GM18870 (cell line): ENCODE measurements around the gene PRSS21.

Experiments
- ATAC-seq: cut with Tn5 transposase; IDR thresholded peaks from one replicate; pipeline ENCODE4 v1.9.1; 2021; ENCODE audit warnings: moderate library complexity; ENCODE audit not compliant: unreplicated experiment

PRSS21 gene

DNA sequence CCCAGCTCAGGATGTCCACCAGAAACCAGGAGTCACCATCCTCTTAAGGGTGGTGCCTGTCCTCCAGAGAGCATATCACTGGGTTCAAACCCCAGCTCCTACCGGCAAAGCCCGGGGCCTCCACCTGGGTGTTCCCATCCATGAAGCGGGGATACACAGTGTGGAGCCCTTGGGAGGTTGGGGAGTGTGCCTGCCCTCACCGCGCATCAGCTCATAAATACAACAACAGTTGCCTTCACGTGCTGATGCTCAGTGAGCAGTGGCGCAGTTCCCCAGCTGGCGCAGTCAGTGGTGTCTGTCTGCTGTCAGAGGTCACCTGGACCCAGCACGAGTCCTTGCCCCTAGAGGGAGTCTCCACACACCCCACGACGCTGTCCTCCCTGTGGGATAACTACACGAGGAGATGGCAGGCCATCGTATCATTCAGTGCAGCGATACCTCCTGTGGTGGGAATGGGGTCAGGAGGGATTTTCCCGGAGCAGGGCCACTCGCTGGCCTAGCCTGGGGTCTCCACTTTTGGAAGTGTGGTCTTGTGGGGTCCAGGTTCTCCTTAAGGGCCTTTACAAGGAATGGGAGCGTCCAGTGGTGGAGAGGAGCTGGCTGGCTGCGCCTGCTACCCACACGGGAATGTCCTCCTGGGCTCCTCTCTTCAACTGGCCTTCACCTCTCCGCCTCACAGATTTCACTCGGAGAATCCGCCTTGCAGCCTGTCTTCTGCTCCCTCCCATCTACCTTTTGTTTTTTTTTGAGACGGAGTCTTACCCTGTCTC is 37.7 kb upstream of the PRSS21 start:
- no peak for ATAC-seq

DNA sequence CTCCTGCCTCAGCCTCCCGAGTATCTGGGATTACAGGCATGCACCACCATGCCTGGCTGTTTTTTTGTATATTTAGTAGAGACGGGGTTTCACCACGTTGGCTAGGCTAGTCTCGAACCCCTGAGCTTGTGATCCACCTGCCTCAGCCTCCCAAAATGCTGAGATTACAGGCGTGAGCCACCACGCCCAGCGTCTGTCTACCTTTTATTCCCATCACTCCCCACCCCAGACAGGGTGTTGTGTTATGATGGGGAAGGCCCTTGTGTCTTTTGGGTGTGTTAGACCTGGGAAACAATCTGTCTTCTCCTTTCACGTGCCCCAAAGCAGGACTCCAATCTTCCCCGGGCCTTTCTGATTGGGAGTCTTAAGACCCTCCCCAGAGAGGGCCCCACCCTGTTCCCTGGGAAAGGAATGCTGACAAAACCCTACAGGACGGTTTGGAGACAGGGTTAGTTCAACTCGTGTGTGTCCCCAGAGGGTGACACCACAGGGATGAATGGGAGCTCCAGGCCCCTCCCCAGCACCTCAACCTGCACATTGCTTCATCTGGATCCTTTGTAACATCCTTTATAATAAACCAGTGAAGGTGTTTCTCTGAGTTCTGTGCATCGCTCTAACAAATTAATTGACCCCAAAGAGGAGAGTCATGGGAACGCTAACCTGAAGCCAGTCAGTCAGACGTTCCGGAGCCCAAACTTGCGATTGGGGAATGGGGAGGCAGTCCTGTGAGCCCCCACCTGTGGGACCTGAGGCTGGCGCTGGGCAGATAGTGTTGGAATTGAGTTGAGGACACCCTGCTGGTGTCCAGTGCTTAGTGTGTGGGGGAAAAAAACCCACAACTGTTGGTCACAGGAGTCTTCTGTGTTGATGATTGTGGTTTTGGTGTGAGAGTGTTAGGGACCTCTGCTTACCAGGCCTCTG is 36.8 kb upstream of the PRSS21 start:
- ATAC-seq: no peak

DNA sequence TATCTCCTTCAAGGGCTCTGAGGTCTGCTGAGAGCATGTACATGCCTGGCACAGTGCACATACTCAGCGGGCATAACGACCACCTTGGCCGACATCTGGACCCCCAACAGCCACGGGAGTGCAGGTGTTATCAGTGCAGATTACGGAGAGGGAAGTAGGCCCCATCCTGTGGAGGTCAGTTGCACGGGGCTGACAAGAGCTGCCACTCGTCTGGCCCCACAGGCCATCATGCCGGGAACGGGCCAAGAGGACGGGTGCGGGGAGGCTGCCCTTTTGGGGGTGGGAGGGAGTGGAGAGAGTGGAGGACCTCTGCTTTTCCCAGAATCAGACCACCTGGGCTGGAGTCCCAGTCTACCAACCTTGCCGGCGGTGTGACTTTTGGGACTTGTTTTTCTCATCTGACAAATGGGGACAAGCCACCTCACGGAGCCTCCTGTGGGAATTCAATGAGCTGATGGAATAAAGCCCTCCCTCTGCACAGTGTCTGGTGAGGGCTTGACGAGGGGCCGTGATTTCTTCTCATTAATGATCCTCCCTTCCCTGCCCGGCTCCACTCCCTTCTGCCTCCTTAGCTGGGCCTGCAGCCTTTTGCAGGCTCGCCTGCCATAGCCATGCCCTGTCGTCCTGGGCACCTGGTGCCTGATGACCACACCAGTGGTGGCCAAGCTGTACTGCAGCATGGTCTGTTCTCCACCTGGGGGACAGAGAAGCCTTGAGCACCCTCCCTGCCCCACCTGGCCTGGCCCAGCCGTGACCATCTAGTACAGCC is 34.3 kb upstream of the PRSS21 start:
- ATAC-seq: no peak

DNA sequence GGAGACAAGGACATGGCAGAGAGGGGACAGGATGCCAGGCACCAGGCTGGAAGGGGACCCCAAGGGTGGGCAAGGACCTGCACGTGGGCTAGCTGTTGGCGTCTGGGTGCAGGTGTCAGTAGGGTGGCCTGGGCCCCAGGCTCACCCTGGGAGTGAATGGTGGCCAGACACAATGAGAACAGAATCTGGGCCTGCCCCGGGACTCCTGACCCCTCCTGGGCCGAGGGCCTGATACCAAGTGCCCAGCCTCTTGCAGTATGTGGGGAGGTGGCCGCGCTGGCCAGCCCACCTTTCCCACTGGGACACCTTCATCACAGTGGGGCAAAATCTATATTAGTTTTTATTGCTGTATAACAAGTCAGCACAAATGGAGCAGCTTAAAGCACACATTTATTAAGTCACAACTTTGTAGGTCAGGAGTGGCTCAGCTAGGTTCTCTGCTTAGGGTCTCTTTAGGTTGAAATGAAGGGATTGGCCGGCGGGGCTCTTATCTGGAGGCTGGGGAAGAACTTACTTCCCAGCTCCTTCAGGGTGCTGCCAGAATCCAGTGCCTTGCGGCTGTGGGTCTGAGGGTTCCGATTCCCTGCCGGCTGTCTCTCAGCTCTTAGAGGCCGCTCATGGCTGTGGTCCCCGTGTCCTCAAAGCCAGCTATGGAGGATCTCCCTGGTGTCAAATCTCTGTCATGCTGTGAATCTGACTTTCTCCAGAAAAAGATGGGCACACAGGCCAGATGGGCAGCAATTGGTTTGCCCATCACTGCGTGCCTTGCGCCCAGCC is 33.3 kb upstream of the PRSS21 start:
- no peak for ATAC-seq

DNA sequence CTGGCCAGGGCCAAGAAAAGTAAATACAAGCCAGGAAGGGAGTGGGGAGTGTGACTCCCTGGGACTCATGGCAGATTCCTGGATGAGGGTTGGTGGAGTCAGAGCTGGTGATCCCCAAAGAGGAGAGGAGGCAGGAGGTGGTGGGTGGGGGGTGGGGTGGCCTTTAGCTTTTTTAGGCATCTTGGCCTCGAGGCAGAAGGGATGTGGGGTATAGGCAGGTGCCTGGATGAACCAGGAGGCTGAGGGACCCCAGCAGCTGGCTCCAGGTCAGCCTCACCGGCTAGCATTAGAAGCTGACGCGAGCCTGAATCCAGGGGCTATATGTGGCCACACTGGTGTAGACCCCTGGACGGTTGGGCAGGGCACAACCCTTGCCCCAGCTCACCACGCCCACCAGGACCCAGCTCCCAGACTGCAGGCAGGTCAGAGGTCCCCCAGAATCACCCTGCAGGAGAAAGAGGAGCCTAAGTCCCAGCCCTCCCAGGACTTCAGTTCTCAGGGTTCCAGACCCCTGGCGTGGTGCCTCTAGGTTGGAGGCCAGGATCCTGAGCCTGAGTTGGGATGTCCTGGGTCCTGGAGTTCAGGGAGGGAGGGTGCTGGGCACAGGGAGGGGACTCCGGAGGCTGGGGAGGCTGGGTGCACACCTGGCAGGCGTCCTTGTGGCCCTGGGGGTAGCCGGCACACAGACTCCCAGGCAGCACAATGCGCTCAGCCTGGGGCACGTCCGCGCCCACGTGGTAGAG is 32.5 kb upstream of the PRSS21 start:
- ATAC-seq: no peak

DNA sequence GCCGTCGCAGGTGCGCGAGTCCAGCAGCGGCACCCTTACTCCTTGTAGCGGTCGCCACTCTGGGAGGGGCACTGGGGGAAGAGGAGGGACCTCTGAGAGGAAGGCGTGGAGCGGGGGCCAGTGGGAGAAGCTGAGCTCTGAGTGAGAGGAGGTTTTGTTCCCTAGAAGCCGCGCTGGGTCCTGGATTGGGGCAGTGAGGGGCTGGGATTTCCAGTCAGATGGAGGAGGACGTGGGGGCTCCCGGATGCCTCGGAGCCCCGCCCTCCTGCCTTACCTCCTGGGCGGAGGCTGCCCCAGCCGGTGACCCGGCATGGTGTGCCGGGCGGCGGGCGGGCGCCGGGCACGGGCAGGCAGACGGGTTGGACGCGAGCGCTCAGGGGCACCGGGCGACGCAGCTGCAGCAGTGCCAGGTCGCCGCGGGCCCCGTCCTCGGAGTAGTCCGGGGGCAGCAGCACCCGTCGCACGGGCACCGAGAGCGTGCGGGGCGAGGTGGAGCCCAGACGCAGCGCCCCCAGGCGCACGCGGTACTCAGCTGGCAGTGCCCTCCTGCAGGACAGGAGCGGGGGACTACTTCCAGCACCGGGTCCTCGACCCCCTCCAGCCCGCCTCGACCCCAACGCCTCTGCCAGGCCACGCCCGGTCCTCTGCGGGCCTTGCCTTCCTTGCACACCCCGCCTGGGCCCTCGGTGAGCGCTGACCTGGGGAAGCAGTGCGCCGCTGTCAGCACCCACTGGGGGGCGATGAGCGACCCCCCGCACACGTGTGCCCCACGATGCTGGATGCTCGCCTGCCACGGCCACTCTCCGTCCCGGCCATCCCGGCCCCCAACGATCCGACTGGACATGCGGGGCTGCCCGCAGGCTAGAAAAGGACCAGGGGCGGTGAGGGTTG is 31.7 kb upstream of the PRSS21 start:
- ATAC-seq: no peak

DNA sequence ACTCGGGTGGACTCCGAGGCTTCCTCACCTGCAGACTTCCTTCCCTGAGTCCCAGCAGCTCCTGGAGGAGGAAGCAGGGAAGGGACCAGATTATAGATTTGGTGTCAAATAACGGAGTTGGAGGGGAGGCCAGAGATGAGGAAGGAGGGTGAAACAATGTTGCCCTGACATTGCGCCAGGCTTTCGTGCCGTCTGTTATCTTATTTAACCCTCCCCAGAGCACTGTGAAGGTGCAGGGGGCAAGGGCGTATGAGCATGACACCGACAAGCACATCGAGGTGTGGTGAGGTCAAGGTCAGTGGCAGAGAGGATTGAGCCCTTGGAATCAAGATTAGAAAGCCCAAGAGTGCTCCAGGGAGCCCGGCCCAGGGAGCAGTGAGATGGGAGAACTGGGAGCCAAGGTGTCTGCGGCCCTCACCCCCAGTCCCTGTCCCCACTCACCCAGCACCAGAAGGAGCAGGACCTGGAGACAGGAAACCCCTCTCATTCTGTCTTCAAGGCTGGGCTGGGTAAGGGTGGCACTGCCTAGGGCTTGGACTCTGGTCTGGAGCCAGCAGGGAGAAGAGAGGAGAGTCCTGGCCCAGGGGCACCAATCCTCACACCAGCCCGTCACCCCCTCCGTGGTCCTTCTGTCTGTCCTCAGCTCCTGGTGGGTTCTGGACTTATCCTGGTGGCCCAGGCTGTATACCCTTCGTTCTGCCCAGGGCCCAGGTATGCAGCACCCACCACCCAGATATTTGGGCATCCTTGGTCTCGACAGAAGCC is 30.8 kb upstream of the PRSS21 start:
- ATAC-seq: no peak

DNA sequence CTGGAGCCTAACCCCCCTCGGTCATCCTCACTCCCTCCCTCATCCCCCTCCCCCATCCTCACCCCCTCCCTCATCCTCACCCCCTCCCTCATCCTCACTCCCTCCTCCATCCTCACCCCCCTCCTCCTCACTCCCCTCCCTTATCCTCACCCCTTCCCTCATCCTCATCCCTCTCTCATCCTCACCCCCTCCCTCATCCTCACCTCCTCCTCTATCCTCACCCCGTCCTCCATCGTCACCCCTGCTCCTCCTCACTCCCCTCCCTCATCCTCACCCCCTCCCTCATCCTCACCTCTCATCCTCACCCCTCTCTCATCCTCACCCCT is 30.2 kb upstream of the PRSS21 start:
- ATAC-seq: no peak

DNA sequence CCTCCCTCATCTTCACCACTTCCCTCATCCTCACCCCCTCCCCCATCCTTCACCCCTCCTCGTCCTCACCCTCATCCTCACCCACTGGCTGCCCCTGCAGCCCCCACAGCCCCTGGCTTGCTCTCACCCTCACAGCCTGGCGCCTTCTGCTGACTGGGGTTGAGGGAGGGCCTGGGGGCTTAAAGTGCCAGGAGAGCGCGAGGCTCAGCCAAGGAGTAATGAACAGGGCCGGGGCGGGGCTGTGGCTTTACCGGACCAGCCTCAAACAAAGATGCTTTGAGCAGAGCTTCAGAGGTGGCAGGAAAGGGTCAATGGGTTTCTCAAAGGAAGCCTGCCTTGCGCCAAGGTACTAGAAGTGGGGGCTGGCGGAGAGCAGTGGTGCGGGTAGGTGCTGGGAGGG is 29.6 kb upstream of the PRSS21 start, which contains the start of gene PRSS33:
Gene PRSS33, minus strand, starts transcription at position 155 of the 400 bp plus-strand sequence. CDS start 1,013 bp downstream, outside the sequence.
- no peak for ATAC-seq

DNA sequence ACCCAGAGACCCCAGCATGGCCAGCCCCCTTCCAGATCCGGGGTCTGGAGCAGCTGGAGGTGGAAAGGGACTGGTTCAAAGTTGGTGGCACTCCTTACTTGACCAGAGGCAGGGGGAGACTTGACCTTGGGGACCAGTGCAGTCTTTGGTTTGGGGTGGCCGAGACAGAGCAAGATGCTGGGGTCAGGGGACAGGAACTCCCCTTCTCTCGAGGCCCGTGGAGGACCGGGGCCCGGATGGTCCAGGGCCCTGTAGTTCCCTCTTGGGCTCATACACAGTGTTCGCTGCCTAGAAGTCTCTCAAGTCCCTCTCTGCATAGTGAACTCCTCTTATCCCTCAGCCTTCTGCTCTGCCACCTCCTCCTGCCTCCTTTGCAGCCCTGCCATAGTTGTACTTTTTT is 29.1 kb upstream of the PRSS21 start:
- no peak for ATAC-seq

DNA sequence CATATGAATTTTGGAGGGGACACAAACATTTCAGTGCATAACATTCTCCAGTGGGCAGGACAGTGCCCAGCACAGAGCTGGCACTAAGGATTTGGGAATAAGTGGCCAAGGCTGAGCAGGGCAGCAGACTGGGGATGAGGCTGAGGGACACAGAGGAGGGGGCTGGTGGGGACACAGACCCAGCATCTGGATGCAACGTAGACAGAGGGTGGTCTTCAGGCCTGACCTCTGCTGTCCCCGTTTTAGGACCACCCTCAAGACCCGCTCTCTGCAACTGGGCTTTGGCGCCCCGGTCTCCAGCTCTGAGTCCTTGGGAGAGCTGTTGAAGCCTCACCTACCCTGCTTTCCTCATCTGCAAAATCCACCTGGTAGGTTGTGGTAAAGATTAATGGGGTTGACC is 26.4 kb upstream of the PRSS21 start:
- no peak for ATAC-seq

DNA sequence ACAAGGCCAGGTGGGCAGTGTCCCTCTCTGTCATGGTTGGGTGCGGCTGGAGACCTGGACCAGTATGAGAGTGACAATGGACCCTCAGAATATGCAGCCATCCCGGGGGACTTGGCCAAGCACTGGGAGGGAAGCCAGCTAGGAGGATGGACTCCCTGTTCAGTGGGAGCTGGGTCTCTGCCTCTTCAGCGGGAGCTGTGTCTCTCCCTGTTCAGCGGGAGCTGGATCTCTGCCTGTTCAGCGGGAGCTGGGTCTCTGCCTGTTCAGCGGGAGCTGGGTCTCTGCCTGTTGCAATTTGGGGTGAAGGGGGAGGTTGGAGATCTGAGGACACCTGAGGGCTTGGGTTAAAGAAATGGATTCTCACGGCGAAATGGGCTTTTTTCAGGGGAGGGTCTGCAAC is 25.9 kb upstream of the PRSS21 start:
- ATAC-seq: no peak

DNA sequence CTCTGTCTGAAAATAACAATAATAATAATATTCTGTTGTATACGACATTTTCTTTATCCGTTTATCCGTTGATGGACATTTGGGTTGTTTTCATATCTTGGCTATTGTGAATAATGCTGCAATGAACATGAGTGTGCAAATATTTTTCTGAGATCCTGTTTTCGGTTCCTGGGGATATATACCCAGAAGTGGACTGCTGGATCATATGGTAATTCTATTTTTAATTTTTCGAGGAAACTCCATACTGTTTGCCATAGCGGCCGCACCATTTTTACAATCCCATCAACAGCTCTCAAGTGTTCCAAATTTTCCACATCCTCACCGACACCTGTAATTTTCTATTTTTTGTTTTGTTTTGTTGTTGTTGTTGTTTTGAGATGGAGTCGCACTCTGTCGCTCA is 24.1 kb upstream of the PRSS21 start:
- ATAC-seq: no peak

DNA sequence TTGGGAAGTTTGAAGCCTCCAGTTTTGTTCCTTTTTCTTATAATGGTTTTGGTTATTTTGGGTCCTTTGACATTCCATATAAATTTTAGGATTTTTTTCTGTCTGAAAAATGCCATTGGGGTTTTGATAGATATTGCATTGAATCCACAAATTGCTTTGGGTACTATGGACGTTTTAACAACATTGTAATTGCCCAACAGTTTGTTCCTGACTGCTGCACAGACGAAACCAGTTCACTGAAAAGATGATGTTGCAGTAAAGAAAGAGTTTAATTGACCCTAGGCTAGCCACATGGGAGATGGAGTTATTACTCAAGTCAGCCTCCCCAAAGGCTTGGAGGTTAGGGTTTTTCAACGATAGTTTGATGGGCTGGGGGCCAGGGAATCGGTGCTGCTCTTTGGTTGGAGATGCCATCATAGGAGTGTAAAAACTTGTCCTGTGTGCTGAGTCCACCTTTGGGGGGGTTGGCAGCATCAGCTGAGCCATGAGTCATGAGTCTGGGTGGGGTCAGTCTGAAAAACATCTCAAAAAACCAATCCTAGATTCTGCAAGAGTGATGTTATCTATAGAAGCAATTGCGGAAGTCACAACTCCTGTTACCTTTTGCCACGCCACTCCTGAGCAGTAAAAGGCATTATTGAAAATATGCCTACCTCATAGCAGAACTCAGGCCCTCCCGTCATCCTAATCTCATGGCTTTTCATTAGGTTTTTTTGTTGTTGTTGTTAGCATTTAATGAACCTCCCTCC is 21.5 kb upstream of the PRSS21 start:
- no peak for ATAC-seq

DNA sequence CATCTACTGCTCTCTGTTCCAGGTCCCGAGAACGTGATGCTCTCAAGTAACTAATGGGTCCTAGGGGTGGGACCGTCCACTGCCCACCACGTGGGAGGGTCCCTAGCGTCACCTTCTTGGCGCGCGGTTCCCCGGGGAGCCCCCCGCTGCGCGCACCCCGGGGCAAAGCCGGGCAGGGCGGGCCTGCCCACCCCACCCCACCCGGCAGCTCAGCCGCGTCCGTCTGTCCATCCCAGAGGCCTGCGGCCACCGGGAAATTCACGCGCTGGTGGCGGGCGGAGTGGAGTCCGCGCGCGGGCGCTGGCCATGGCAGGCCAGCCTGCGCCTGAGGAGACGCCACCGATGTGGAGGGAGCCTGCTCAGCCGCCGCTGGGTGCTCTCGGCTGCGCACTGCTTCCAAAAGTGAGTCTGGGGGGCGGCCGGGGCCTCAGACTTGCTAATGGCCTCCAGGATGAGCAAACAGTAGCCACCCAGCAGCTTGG is 18.3 kb upstream of the PRSS21 start:
- ATAC-seq: no peak

DNA sequence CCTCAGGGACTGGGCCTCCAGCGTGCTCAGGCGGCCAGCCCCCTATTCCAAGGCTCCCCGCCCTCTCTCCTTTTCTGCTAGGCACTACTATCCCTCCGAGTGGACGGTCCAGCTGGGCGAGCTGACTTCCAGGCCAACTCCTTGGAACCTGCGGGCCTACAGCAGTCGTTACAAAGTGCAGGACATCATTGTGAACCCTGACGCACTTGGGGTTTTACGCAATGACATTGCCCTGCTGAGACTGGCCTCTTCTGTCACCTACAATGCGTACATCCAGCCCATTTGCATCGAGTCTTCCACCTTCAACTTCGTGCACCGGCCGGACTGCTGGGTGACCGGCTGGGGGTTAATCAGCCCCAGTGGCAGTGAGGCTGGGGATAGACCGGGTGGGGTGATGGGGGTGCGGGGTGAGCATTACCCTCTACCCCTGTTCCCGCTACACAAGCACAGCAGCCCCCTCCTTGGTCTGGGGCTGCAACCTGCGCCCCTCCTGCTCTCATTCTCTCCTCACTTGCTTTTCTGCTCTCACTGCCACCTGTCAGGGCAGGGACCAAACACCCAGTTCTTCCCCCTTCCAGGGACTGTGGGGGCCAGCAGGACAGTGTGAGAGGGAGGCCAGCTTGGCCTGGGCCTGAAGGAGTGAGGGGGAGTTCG is 17.7 kb upstream of the PRSS21 start:
- ATAC-seq: no peak

DNA sequence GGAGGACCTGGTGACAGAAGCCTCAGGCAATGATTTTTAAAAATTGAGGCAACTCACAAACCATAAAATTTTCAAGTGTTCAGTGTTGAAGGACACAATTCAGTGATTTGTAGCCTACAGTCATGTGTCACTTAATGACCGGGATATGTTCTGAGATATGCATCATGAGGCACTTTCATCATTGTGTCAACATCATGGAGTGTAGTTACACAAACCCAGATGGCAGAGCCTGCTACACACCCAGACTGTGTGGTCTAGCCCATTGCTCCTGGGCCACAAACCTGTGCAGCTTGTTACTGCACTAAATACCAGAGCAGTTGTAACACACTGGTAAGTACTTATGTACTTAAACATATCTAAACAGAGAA is 17.2 kb upstream of the PRSS21 start:
- no peak for ATAC-seq
